Fibroblast of villous mesenchyme (primary cell): ENCODE results near the gene PAX4. TPM values are rescaled to one million over a fixed set of nuclear protein-coding genes. Genes with fewer than 3 reads are reported as not detected.

Experiments
- DNase-seq: peaks from one replicate; pipeline ENCODE4 v3.0.0-alpha.2; 2010; ENCODE audit warnings: low read depth
- H3K4me3 ChIP-seq: 2 replicates; pipeline ENCODE4 v1.5.1; 2011; ENCODE audit warnings: low read depth, mild to moderate bottlenecking, low read length
- total RNA-seq: library from RNA; depleted of rRNA; stranded (reverse); fragments of >200 nt; gene quantifications from 2 replicates; pipeline ENCODE4 v1.2.3, GENCODE V29; 2012
- TF ChIP-seq, protein P1 (sequence below): IDR thresholded peaks from 2 replicates; pipeline ENCODE4 v1.5.1; 2012; ENCODE audit warnings: low read depth, mild to moderate bottlenecking, low read length; ENCODE audit not compliant: insufficient read depth

PAX4 gene
- total RNA-seq, 1 donor: not detected

- TF ChIP-seq, protein P1, sequence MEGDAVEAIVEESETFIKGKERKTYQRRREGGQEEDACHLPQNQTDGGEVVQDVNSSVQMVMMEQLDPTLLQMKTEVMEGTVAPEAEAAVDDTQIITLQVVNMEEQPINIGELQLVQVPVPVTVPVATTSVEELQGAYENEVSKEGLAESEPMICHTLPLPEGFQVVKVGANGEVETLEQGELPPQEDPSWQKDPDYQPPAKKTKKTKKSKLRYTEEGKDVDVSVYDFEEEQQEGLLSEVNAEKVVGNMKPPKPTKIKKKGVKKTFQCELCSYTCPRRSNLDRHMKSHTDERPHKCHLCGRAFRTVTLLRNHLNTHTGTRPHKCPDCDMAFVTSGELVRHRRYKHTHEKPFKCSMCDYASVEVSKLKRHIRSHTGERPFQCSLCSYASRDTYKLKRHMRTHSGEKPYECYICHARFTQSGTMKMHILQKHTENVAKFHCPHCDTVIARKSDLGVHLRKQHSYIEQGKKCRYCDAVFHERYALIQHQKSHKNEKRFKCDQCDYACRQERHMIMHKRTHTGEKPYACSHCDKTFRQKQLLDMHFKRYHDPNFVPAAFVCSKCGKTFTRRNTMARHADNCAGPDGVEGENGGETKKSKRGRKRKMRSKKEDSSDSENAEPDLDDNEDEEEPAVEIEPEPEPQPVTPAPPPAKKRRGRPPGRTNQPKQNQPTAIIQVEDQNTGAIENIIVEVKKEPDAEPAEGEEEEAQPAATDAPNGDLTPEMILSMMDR: no peak
- no peak for DNase-seq
- no peak overlapping the region for H3K4me3 ChIP-seq
Observed at GRCh38 chr7:127655720-127656119, 37.8 kb upstream of the PAX4 start.

DNA sequence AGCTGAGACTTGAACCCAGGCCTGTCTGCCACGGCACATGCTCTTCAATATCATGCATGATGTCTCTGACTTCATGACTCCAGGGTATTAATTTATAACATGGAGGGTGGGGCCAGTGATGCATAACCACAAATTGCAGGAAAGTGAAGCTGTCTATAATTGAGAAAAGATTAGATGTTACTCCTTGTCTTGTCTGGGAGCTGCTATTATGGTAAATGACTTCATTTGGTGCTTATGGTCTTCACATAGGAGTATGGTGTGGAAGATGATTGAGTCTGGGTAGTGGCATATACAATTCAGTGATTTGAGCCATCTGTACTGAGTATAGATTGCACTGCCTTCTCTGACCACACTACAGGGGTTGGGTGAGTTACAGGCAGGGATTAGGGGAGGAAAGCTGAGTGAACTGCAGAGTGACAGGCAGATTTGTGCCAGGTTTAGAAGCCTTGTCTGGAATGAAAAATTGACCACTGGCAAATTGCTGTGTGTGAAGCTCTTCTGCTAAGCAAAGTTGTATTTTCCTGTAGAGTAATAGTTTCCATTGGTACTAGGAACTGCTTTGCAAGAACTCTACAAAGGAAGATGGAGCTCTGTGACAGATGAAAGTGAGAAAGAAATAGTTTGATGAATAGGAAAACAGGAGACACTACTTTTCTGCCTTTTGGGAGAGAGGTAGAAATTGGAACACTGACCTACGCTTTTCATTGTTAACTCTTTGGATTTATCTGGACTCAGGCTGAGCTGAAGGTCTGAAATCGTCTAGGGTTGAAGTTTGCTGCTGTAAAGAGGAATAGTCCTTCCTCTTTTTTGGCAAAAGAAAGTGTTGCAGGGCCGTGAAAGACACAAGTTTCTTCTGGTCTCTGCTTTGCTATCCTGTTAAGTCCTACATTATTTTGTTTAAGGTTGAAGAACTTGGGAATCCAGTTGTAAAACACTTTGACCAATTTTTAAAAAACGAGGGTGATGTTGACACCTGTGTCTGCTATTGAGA is 36.8 kb upstream of the PAX4 start:
- H3K4me3 ChIP-seq: peak overlapping the region; percentile 93
- DNase-seq: no peak
- TF ChIP-seq, protein P1: no peak

DNA sequence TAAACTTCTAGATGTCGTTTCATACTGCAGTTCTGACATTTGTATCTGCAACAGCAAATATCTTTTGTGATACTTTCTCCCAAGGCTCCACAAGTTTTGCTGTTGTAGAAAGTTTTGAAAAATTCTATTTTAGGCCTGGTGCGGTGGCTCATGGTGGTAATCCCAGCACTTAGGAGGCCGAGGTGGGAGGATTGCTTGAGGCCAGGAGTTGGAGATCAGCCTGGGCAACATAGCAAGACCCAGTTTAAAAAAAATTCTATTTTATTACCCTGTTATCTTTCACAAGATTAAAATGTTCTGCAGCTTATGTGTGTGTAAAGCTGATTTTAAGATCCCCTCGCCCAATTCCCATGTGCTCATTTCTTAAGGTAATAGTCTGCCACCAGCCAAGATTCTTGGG is 35.5 kb upstream of the PAX4 start:
- no peak for DNase-seq
- peak overlapping the region; percentile 93 for H3K4me3 ChIP-seq
- TF ChIP-seq, protein P1: no peak

- TF ChIP-seq, protein P1: no peak
- peak; percentile 48 for DNase-seq
- H3K4me3 ChIP-seq: peak overlapping the region; percentile 93
Observed at GRCh38 chr7:127652333-127653248, 34.6 kb upstream of the PAX4 start.

GRCh38 chr7:127651556-127652332 is 33.8 kb upstream of the PAX4 start, which contains the start of gene SND1:
Gene SND1 (plus strand): TSS chr7:127652194. CDS start chr7:127652374, 180 bp downstream.
- H3K4me3 ChIP-seq: peak within 1 kb of the TSS; percentile 93
- TF ChIP-seq, protein P1: no peak
- DNase-seq: peak; percentile 99
